22Rv1 (cell line): ENCODE results near the gene B3GLCT.

Experiments used
- H3K27ac ChIP-seq: fragments of 450-650 bp; 2 replicates; pipeline ENCODE4 v1.5.1; 2017
- ZFX ChIP-seq: fragments of 450-650 bp; IDR thresholded peaks from 2 replicates; pipeline ENCODE4 v1.6.1; 2017; ENCODE audit warnings: antibody characterized with exemption, borderline replicate concordance
- TF ChIP-seq, protein P1 (sequence below): fragments of 450-650 bp; IDR thresholded peaks from 2 replicates; pipeline ENCODE4 v1.5.1; 2017; ENCODE audit warnings: mild to moderate bottlenecking

B3GLCT gene

DNA sequence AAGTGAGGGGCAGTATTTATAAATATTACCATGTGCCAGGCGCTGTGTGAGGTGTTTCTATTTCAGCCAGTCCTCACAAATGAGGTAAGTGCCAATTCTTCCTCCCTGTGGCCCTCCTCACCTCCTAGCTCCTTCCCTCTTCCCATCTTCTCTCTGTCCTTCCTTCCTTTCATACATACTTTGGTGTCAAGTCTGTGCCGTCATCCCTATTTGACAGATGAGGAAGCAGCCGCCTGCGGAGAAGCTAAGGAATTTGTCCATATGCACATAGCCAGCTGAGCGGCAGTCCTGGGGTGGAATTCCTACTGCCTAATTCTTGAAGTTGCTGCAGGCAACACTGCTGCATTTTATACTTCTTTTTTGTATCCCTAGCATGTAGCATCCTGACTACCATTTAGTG is 150.8 kb downstream of the B3GLCT start:
- TF ChIP-seq, protein P1, sequence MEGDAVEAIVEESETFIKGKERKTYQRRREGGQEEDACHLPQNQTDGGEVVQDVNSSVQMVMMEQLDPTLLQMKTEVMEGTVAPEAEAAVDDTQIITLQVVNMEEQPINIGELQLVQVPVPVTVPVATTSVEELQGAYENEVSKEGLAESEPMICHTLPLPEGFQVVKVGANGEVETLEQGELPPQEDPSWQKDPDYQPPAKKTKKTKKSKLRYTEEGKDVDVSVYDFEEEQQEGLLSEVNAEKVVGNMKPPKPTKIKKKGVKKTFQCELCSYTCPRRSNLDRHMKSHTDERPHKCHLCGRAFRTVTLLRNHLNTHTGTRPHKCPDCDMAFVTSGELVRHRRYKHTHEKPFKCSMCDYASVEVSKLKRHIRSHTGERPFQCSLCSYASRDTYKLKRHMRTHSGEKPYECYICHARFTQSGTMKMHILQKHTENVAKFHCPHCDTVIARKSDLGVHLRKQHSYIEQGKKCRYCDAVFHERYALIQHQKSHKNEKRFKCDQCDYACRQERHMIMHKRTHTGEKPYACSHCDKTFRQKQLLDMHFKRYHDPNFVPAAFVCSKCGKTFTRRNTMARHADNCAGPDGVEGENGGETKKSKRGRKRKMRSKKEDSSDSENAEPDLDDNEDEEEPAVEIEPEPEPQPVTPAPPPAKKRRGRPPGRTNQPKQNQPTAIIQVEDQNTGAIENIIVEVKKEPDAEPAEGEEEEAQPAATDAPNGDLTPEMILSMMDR = no peak
- no peak for TF ChIP-seq ZFX

DNA sequence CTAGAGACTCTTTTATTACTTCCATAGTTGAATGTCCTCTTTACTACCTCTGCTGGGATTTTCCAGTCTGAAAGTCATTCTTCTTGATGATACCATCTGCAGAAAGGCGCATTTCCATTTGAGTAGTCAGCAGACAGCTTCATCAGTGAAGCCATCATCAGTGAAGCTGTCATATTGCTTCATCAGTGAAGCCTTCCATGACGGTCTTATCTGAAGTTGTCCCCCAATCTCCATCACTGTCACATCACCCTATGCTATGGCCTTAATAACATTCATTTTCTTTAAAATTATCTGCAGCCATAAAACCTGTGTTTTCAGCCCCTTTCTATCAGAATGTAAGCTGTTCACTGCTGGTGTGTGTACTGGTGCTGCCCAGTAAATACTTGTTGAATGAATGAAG is 151.6 kb downstream of the B3GLCT start:
- H3K27ac ChIP-seq = no peak overlapping the region
- TF ChIP-seq, protein P1 = no peak
- TF ChIP-seq ZFX = no peak

More for the DNA sequence above, 150.8 kb downstream of the B3GLCT start:
- no peak overlapping the region for H3K27ac ChIP-seq

DNA sequence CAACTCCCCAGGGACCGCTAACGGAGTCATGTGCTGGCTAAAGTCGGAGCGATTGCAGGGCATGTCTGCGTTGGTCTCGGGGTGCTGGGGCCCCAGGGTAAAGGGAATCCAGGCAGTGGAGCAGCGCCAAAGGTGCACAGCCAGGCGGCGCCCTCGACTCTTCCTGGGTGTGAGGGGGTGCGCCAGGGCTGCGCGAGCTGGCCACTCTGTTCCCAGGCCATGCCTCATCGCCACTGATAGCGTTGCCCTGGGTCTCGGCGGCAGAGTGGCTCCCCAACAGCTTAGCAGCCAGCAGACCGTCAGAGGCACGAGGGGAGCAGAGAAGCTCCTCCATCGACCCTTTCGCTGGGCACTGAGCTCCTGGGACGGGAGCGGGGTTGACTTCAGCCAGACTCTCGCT is 152.7 kb downstream of the B3GLCT start:
- TF ChIP-seq, protein P1 = no peak
- TF ChIP-seq ZFX = no peak
- no peak overlapping the region for H3K27ac ChIP-seq

DNA sequence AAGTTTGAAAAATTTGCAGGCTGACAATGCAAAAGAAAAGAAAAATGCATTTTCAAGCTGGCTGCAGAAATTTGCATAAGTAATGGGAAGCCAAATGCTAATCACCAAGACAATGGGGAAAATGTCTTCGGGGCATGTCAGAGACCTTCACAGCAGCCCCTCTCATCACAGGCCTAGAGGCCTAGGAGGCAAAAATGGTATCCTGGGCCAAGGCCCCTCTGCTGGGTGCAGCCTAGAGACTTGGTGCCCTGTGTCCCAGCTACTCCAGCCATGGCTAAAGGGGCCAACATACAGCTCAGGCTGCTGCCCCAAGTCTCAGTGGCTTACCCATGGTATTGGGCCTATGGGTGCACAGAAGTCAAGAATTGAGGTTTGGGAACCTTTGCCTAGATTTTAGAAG is 155.2 kb downstream of the B3GLCT start:
- no peak overlapping the region for H3K27ac ChIP-seq
- no peak for TF ChIP-seq ZFX
- TF ChIP-seq, protein P1 = no peak

DNA sequence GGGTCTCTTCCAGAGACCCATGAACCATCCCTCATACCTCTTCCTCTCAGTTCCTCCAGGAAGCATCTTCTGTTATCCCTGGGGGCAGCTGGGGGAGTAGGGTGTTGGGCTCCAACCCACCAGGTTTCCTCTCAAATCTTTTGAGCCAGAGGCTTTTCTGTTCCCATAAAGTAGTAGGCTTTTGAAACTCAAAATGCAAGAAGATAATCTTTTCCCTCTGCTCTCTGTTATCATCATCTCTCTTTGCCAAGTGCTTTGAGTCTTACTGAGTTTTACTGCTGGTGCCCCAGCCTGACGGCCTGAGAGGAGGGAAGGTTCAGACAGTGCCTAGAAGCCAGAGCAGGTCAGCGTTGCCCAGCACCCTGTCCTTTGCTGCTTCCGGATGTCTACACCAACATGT is 157.2 kb downstream of the B3GLCT start:
- H3K27ac ChIP-seq = no peak overlapping the region
- no peak for TF ChIP-seq ZFX
- TF ChIP-seq, protein P1 = no peak

DNA sequence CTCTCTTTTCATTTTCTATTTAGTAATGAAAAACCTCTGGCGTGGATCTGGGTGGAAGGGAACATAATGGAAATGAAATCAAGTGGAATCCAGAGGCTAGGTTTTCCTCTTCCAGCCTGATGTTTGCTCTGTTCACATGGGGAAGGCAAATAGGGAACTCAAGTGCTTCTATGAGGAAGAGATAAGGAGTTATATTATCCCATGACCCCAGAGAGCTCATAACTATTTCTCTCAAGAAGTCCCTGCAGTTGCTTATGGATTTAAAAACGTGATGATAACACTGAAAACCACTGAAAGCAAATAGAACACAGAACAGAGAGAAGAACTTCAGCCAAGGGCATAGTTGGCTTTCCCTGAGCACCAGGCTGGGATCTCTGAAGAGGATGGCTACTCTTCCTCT is 157.8 kb downstream of the B3GLCT start:
- TF ChIP-seq ZFX = no peak
- TF ChIP-seq, protein P1 = no peak
- H3K27ac ChIP-seq = no peak overlapping the region

DNA sequence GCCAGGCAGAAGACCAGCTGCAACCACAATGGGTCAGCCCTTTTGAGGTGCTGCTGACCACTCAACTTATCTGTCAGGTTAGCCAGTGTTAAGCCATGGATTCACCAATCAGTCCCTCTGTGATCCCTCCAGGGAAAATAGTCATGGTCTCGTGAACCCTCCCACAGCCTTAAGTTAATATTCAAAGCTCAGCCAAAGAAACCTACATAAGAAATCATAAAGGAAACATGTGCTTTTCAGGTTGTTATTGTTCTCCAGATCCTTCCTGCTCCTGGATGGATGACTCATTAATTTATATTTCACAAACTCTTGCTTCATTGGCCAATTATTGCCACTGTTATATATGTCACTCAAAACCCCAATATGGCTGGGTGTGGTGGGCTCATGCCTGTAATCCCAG is 161.9 kb downstream of the B3GLCT start:
- no peak for TF ChIP-seq ZFX
- TF ChIP-seq, protein P1 = no peak

More for the DNA sequence above, 161.9 kb downstream of the B3GLCT start:
- no peak overlapping the region for H3K27ac ChIP-seq
